Hair follicular keratinocyte (primary cell): ENCODE results near the gene TLX2. TPM values are rescaled to one million over a fixed set of nuclear protein-coding genes. Genes with fewer than 3 reads are reported as not detected.

Experiments used
- total RNA-seq: library from RNA; depleted of rRNA; stranded (reverse); fragments of >200 nt; gene quantifications from 2 replicates; pipeline ENCODE4 v1.2.3, GENCODE V29; 2015

TLX2 gene
- total RNA-seq, result 0.08 TPM in 1 of 2 replicates, not detected in the other

GRCh38 chr2:74514368-74515270 is at the start of gene TLX2:
Gene TLX2 (plus strand): TSS chr2:74514450. CDS start chr2:74514807, 357 bp downstream.

GRCh38 chr2:74472086-74472944 is 41.9 kb upstream of the TLX2 start, which contains the start of gene MRPL53:
Gene MRPL53 (minus strand): TSS chr2:74472680. CDS start chr2:74472660, 20 bp downstream.

GRCh38 chr2:74482801-74483674 is 31.2 kb upstream of the TLX2 start, which contains the start of the genes CCDC142 and TTC31:
Gene CCDC142 (minus strand): TSS chr2:74482998. CDS start chr2:74482837, 161 bp downstream.
Gene TTC31 (plus strand): TSS chr2:74483081. CDS start chr2:74483096, 15 bp downstream.

GRCh38 chr2:74499267-74499939 is 14.8 kb upstream of the TLX2 start, which contains the start of gene LBX2:
Gene LBX2 (minus strand): TSS chr2:74499603. CDS start chr2:74499537, 66 bp downstream.

GRCh38 chr2:74507145-74507925 is 6.9 kb upstream of the TLX2 start, which contains the start of gene PCGF1:
Gene PCGF1 (minus strand): TSS chr2:74507695. CDS start chr2:74507668, 27 bp downstream.

GRCh38 chr2:74525717-74526648 is 11.7 kb downstream of the TLX2 start, which contains the start of gene DQX1:
Gene DQX1 (minus strand): TSS chr2:74526231. CDS start chr2:74525729, 502 bp downstream.

GRCh38 chr2:74529357-74530238 is 15.3 kb downstream of the TLX2 start, which contains the start of the genes AUP1 and HTRA2:
Gene AUP1 (minus strand): TSS chr2:74529706. CDS start chr2:74529629, 77 bp downstream.
Gene HTRA2 (plus strand): TSS chr2:74529933. CDS start chr2:74530007, 74 bp downstream.

GRCh38 chr2:74553892-74554819 is 39.9 kb downstream of the TLX2 start, which contains the start of the genes DOK1 and LOXL3:
Gene DOK1 (plus strand): TSS chr2:74554720. CDS start chr2:74554755, 35 bp downstream.
Gene LOXL3 (minus strand): TSS chr2:74553942. CDS start chr2:74552634, 1,308 bp downstream.

Other genes starting within 250 kb of the TLX2 start
- not detected in 2 replicates for gene SLC4A5, start 171.0 kb upstream of the TLX2 start, total RNA-seq
- 86.5 and 118 TPM in 2 replicates for gene DCTN1, start 134.1 kb upstream of the TLX2 start, total RNA-seq
- 3.6 and 4.8 TPM in 2 replicates for gene C2orf81, start 92.8 kb upstream of the TLX2 start, total RNA-seq
- gene WDR54, start 92.7 kb upstream of the TLX2 start, total RNA-seq, result 46.2 and 64.7 TPM in 2 replicates
- 117 and 135 TPM in 2 replicates for gene RTKN, start 72.5 kb upstream of the TLX2 start, total RNA-seq
- 14.9 and 28.2 TPM in 2 replicates for gene INO80B, start 59.4 kb upstream of the TLX2 start, total RNA-seq
- gene WBP1, start 56.0 kb upstream of the TLX2 start, total RNA-seq, result 44.0 and 71.1 TPM in 2 replicates
- 105 and 113 TPM in 2 replicates for gene MOGS, start 49.1 kb upstream of the TLX2 start, total RNA-seq
- 27.6 and 72.9 TPM in 2 replicates for gene MRPL53, start 41.8 kb upstream of the TLX2 start, total RNA-seq
- gene CCDC142, start 31.5 kb upstream of the TLX2 start, total RNA-seq, result 6.1 and 16.7 TPM in 2 replicates
- 15.1 and 20.1 TPM in 2 replicates for gene TTC31, start 31.4 kb upstream of the TLX2 start, total RNA-seq
- 0.65 and 1.2 TPM in 2 replicates for gene LBX2, start 14.8 kb upstream of the TLX2 start, total RNA-seq
- gene PCGF1, start 6.8 kb upstream of the TLX2 start, total RNA-seq, result 21.4 and 22.4 TPM in 2 replicates
- gene DQX1, start 11.8 kb downstream of the TLX2 start, total RNA-seq, result 1.9 and 4.2 TPM in 2 replicates
- gene AUP1, start 15.3 kb downstream of the TLX2 start, total RNA-seq, result 107 and 116 TPM in 2 replicates
- 26.8 and 36.5 TPM in 2 replicates for gene HTRA2, start 15.5 kb downstream of the TLX2 start, total RNA-seq
- gene LOXL3, start 39.5 kb downstream of the TLX2 start, total RNA-seq, result 1.0 and 1.6 TPM in 2 replicates
- 3.7 and 4.8 TPM in 2 replicates for gene DOK1, start 40.3 kb downstream of the TLX2 start, total RNA-seq
- 3.3 TPM in 1 of 2 replicates, not detected in the other for gene M1AP, start 133.9 kb downstream of the TLX2 start, total RNA-seq
- gene SEMA4F, start 139.8 kb downstream of the TLX2 start, total RNA-seq, result 10.3 and 11.9 TPM in 2 replicates